ENCODE measurements around the gene DCAF4. TPM values are rescaled to one million over a fixed set of nuclear protein-coding genes. Genes with fewer than 3 reads are reported as not detected.
"Not testable (repeated sequence)": the region's sequence is repeated elsewhere in the genome, so short reads cannot be mapped to it uniquely, and the experiment has no call there.

DCAF4 gene
- total RNA-seq, 1 donor from 2014 or later: 21.1 TPM

DNA sequence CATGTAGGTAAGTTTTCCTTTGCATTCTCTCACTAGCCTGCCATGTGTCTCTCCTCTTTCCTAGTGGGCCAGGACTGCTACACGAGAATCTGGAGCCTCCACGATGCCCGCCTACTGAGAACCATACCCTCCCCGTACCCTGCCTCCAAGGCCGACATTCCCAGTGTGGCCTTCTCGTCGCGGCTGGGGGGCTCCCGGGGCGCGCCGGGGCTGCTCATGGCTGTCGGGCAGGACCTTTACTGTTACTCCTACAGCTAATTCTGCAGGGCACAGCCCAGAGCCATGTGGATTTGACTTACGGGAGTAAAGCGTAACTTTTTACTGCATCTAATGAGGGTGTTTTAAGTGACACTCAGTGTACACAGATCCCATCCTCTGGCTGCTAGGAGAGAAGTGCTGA, 32.3 kb downstream of the DCAF4 start:
- intact Hi-C loops (cut with DNase I): no loop called here
- Histone ChIP-seq H3K9me3 (no peaks in the 10 kb centered on the region), H3K4me1 (no peaks in the 10 kb centered on the region), H3K27ac (no peak overlapping the region), H3K4me3 (no peak overlapping the region), H3K27me3 (no peaks in the 10 kb centered on the region), H3K36me3 (peaks cover 59% of the 10 kb centered on the region)
- TF ChIP-seq, protein P1, sequence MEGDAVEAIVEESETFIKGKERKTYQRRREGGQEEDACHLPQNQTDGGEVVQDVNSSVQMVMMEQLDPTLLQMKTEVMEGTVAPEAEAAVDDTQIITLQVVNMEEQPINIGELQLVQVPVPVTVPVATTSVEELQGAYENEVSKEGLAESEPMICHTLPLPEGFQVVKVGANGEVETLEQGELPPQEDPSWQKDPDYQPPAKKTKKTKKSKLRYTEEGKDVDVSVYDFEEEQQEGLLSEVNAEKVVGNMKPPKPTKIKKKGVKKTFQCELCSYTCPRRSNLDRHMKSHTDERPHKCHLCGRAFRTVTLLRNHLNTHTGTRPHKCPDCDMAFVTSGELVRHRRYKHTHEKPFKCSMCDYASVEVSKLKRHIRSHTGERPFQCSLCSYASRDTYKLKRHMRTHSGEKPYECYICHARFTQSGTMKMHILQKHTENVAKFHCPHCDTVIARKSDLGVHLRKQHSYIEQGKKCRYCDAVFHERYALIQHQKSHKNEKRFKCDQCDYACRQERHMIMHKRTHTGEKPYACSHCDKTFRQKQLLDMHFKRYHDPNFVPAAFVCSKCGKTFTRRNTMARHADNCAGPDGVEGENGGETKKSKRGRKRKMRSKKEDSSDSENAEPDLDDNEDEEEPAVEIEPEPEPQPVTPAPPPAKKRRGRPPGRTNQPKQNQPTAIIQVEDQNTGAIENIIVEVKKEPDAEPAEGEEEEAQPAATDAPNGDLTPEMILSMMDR (IDR thresholded peaks at IDR 0.05): no peak
- ATAC-seq: no peak
- no peak for DNase-seq

DNA sequence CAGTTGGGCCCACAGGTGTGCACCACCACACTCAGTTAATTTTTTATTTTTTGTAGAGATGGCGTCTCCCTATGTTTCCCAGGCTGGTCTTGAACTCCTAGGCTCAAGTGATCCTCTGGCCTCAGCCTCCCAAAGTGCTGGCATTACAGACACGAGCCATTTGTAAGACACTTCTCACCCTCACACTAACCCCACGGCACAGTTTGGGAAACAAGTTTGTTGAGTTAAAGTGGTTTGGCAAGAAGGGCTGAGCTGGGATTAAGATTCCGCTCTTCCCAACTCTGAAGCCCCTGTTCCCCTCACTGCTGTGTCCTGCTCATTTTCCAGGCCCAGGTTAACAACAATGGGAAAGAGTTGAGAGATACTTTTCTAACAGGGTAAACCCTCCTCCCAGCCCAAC, 34.8 kb downstream of the DCAF4 start:
- H3K36me3 ChIP-seq: peaks cover 46% of the 10 kb centered on the region
- DNase-seq; H3K9me3 ChIP-seq; H3K4me1 ChIP-seq; H3K27me3 ChIP-seq; H3K27ac ChIP-seq; intact Hi-C loops (cut with DNase I); ATAC-seq; H3K4me3 ChIP-seq: not testable (repeated sequence)

DNA sequence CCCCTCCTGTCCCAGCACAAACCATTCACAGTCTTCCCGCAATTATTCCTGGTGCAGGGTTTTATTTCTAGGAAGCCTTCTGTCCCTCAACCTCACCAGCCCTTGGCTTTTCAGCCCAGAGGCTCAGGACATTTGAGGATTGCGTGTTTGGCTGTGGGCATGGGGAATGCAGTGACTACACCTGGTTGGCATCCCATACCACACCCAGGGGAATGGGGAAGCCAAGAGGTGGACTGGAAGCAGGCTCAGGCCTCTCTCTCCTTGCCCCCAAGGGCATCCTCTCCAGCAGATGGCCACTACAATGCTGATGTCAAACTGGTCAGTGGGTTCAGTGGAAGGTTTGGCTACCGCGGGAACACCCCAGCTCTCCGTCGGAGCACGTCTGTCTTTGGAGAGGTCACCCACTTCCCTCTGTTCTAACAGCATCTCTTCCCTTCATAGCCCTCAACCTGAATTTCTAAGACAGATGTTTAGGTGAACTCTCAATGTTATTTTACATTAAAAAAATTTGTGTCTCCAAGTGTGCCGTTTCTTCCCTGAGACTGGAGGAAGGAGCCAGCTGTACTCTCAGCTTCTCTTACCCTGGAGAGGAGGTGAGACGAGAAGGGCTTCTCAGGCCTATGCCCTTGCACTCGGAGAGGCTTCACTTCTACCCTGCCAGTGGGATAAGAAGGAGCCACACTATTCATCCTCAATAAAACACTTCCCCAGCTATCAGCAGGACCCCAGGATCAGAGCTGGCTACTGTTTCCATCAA, 35.5 kb downstream of the DCAF4 start:
- Histone ChIP-seq H3K27ac (no peak overlapping the region), H3K4me1 (no peaks in the 10 kb centered on the region), H3K4me3 (no peak overlapping the region), H3K36me3 (peaks cover 39% of the 10 kb centered on the region), H3K9me3 (no peaks in the 10 kb centered on the region), H3K27me3 (no peaks in the 10 kb centered on the region)
- TF ChIP-seq, protein P1 (IDR thresholded peaks at IDR 0.05): no peak
- ATAC-seq (peak; percentile 51), DNase-seq (no peak)
- intact Hi-C loops (cut with DNase I): no loop called here

DNA sequence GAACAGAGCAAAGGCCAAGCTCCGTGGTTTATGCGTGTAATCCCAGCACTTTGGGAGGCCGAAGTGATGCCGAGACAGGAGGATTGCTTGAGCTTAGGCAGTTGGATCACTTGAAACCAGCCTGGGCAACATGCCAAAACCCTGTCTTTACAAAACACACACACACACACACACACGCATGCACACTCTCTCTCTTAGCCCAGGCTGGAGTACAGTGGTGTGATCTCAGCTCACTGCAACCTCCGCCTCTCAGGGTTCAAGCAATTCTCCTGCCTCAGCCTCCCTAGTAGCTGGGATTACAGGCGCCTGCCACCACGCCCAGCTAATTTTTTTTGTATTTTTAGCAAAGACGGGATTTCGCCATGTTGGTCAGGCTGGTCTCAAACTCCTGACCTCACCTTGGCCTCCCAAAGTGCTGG, 36.1 kb downstream of the DCAF4 start:
- H3K4me1 ChIP-seq; DNase-seq; H3K27me3 ChIP-seq; H3K9me3 ChIP-seq; H3K4me3 ChIP-seq; intact Hi-C loops (cut with DNase I); H3K27ac ChIP-seq: not testable (repeated sequence)
- ATAC-seq: peak; percentile 35
- peaks cover 33% of the 10 kb centered on the region for H3K36me3 ChIP-seq

DNA sequence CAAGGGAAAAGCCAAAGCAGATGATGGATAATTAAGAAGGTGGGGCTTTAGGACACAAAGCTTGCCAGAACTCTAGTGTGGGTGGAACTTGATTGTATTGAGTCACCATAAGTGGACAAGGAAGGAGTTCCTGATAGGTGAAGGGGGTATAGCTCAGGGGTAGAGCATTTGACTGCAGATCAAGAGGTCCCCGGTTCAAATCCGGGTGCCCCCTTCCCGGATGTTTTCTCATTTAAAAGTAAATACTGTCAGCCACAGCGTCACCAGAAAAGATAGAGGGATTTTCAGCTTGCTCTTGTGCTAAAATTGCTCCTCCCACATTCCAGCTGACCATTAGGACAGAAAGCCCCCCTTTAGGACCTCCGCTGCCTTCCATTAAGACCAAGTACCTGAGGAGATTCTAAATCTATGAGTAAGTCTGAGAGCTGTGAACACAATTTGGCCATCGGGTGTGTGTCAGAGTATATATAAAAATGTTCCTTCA, 36.6 kb downstream of the DCAF4 start:
- Histone ChIP-seq H3K9me3 (no peaks in the 10 kb centered on the region), H3K4me1 (no peaks in the 10 kb centered on the region), H3K36me3 (peaks cover 28% of the 10 kb centered on the region), H3K27me3 (no peaks in the 10 kb centered on the region), H3K27ac (no peak overlapping the region), H3K4me3 (no peak overlapping the region)
- no peak for ATAC-seq
- DNase-seq: no peak
- intact Hi-C loops (cut with DNase I): no loop called here
- TF ChIP-seq, protein P1 (IDR thresholded peaks at IDR 0.05): no peak

DNA sequence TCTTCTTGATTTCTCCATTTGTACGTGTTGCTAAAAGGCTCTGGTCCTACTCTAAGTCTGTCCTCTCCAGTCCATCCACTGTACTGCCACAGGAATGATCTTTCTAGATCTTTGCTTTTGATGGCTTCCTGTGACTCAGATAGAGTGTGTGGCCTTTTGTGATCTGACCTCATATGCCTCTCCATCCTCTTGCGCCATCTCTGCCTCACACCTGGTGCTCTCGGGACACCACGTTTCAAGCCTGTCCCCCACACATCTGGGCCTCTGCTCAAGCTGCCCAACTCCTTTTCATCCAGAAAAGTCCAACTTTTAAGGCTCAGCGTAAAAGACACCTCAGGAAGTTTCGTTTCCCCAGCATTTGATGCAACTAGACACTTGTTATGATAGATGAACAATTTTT, 39.0 kb downstream of the DCAF4 start:
- H3K27me3 ChIP-seq: no peaks in the 10 kb centered on the region
- no peak for DNase-seq
- H3K36me3 ChIP-seq: peaks cover 20% of the 10 kb centered on the region
- intact Hi-C loops (cut with DNase I): no loop called here
- no peaks in the 10 kb centered on the region for H3K4me1 ChIP-seq
- TF ChIP-seq, protein P1 (IDR thresholded peaks at IDR 0.05): no peak
- no peak for ATAC-seq
- H3K4me3 ChIP-seq: no peak overlapping the region
- no peaks in the 10 kb centered on the region for H3K9me3 ChIP-seq
- no peak overlapping the region for H3K27ac ChIP-seq
